ENCODE results near the gene KCNQ1.

DNA sequence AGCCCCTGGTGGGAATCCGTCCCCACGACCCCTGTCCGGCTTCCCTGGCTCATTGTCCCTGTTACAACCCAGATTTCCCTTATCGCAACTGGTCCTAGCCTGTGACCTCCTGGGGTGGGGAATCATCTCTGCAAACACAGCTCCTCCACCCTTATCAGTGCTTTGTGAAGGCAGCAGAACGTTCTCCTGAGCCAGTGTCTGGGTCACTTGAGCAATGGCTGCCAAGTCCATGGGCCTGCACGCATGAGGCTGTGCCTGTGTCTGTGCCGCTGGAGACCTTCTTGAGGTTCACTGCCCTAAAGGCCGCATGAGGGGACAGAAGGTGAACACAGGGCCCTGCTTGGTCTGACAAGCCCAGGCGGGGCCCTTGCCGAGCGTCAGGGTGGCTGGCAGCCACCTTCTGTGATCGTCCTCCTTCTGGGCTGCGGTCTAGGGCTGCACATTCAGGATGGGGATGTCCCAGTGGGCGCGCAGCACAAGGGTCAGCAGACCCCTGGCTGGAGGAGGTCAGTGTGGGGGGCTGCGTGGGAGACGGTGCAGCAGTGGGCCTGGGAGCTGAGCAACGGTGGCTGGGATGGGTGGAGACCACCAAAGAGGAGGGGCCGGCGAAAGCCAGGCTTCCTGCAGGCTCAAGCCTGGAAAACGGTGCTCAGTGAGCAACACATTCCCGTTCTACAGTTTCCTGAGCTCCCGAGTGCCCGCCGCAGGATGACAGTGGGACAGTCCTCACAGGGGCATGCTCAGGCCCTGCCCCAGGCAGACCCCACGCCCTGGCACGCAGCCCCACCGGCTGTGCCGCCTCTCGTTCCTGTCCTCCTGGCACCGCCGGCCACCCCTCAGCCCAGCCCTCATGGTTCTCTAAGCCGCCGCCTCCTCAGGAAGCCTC is 366.6 kb downstream of the KCNQ1 start:
- TF ChIP-seq, protein P1, sequence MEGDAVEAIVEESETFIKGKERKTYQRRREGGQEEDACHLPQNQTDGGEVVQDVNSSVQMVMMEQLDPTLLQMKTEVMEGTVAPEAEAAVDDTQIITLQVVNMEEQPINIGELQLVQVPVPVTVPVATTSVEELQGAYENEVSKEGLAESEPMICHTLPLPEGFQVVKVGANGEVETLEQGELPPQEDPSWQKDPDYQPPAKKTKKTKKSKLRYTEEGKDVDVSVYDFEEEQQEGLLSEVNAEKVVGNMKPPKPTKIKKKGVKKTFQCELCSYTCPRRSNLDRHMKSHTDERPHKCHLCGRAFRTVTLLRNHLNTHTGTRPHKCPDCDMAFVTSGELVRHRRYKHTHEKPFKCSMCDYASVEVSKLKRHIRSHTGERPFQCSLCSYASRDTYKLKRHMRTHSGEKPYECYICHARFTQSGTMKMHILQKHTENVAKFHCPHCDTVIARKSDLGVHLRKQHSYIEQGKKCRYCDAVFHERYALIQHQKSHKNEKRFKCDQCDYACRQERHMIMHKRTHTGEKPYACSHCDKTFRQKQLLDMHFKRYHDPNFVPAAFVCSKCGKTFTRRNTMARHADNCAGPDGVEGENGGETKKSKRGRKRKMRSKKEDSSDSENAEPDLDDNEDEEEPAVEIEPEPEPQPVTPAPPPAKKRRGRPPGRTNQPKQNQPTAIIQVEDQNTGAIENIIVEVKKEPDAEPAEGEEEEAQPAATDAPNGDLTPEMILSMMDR (conservative IDR thresholded peaks at IDR 0.05; ENCODE audit: low read depth in 2 of 2) = no peak
- TF ChIP-seq, protein P2, sequence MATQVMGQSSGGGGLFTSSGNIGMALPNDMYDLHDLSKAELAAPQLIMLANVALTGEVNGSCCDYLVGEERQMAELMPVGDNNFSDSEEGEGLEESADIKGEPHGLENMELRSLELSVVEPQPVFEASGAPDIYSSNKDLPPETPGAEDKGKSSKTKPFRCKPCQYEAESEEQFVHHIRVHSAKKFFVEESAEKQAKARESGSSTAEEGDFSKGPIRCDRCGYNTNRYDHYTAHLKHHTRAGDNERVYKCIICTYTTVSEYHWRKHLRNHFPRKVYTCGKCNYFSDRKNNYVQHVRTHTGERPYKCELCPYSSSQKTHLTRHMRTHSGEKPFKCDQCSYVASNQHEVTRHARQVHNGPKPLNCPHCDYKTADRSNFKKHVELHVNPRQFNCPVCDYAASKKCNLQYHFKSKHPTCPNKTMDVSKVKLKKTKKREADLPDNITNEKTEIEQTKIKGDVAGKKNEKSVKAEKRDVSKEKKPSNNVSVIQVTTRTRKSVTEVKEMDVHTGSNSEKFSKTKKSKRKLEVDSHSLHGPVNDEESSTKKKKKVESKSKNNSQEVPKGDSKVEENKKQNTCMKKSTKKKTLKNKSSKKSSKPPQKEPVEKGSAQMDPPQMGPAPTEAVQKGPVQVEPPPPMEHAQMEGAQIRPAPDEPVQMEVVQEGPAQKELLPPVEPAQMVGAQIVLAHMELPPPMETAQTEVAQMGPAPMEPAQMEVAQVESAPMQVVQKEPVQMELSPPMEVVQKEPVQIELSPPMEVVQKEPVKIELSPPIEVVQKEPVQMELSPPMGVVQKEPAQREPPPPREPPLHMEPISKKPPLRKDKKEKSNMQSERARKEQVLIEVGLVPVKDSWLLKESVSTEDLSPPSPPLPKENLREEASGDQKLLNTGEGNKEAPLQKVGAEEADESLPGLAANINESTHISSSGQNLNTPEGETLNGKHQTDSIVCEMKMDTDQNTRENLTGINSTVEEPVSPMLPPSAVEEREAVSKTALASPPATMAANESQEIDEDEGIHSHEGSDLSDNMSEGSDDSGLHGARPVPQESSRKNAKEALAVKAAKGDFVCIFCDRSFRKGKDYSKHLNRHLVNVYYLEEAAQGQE (IDR thresholded peaks at IDR 0.05; ENCODE audit: unreplicated experiment) = no peak
- no peak for TF ChIP-seq POLR2AphosphoS5 (IDR thresholded peaks at IDR 0.05; ENCODE audit: low read depth)
- no peak for TF ChIP-seq EZH2phosphoT487 (IDR thresholded peaks at IDR 0.05; ENCODE audit: unreplicated experiment)

Data from GM23338 (cell line).